Endodermal cell (in vitro differentiated cells): Measurements from ENCODE around the gene RNGTT. TPM values are rescaled to one million over a fixed set of nuclear protein-coding genes. Genes with fewer than 3 reads are reported as not detected.
A peak's percentile ranks its signal among the peaks of the same experiment; 100 is the strongest.

Experiments used
- DNase-seq: peaks from one replicate; pipeline ENCODE4 v3.0.0-alpha.2; 2017
- H3K27ac ChIP-seq: 2 replicates; pipeline ENCODE4 v1.5.1; 2013; ENCODE audit warnings: mild to moderate bottlenecking, low read depth, low read length, moderate library complexity
- H3K27me3 ChIP-seq: 2 replicates; pipeline ENCODE4 v1.6.1; 2013; ENCODE audit warnings: mild to moderate bottlenecking, low read length, moderate library complexity; ENCODE audit not compliant: insufficient read depth, control insufficient read depth, poor library complexity, severe bottlenecking
- H3K36me3 ChIP-seq: 2 replicates; pipeline ENCODE4 v1.7.0; 2013; ENCODE audit warnings: mild to moderate bottlenecking, low read length, moderate library complexity; ENCODE audit not compliant: control insufficient read depth, insufficient read depth
- H3K4me1 ChIP-seq: one replicate; pipeline ENCODE4 v1.7.0; 2013; ENCODE audit warnings: low read length; ENCODE audit not compliant: control insufficient read depth, insufficient read depth
- H3K4me3 ChIP-seq: 2 replicates; pipeline ENCODE4 v1.5.1; 2013; ENCODE audit warnings: mild to moderate bottlenecking, low read length, moderate library complexity
- H3K9ac ChIP-seq: 2 replicates; pipeline ENCODE4 v1.6.1; 2013; ENCODE audit warnings: mild to moderate bottlenecking, low read length, moderate library complexity; ENCODE audit not compliant: poor library complexity, severe bottlenecking; ENCODE audit errors: extremely low read depth
- H3K9me3 ChIP-seq: 2 replicates; pipeline ENCODE4 v1.6.1; 2013; ENCODE audit warnings: mild to moderate bottlenecking, low read length, moderate library complexity; ENCODE audit not compliant: control insufficient read depth
- H3K27ac Mint-ChIP-seq: 2 replicates; pipeline ENCODE4 v1.8.0; 2020; ENCODE audit warnings: mixed read lengths
- H3K27me3 Mint-ChIP-seq: 2 replicates; pipeline ENCODE4 v1.8.0; 2021; ENCODE audit warnings: mild to moderate bottlenecking, mixed read lengths; ENCODE audit not compliant: insufficient read depth
- H3K36me3 Mint-ChIP-seq: 2 replicates; pipeline ENCODE4 v1.8.0; 2020; ENCODE audit warnings: low read depth, mixed read lengths
- H3K4me1 Mint-ChIP-seq: 2 replicates; pipeline ENCODE4 v1.8.0; 2020; ENCODE audit warnings: mixed read lengths
- H3K4me3 Mint-ChIP-seq: 2 replicates; pipeline ENCODE4 v1.8.0; 2020; ENCODE audit warnings: mild to moderate bottlenecking, moderate library complexity, mixed read lengths
- H3K9me3 Mint-ChIP-seq: 2 replicates; pipeline ENCODE4 v1.8.0; 2020; ENCODE audit warnings: mild to moderate bottlenecking, mixed read lengths
- WGBS, 2 experiments: methylation state at CpG; one replicate each; pipeline versions ENCODE4 v1.1.5 to v1.1.7; 2013; ENCODE audit warnings: missing lambda C conversion rate in 2 of 2, mixed read lengths in 1 of 2; ENCODE audit not compliant: insufficient coverage in 1 of 2, insufficient read length in 1 of 2; 5-methylcytosine and 5-hydroxymethylcytosine counted together
- total RNA-seq, 2 donors: library from RNA; stranded (reverse); fragmentation: NEBNext Ultra II Directional in 1 of 2; extraction: Animal tissue kit (Norgen Biotek cat#: 25700) in 1 of 2; gene quantifications; 2 replicates in 1 of 2; 3 replicates in 1 of 2; pipeline ENCODE4 v1.2.1, GENCODE V29; 2021
- TF ChIP-seq, protein P1 (sequence below): fragments of 200-600 bp; sonication (generic); conservative IDR thresholded peaks from 2 replicates; pipeline ENCODE4 v1.5.0; 2021; ENCODE audit warnings: antibody characterized with exemption, mild to moderate bottlenecking

The RNGTT gene
- total RNA-seq, 2 donors from 2014 or later = 21.5 to 28.7 TPM

DNA sequence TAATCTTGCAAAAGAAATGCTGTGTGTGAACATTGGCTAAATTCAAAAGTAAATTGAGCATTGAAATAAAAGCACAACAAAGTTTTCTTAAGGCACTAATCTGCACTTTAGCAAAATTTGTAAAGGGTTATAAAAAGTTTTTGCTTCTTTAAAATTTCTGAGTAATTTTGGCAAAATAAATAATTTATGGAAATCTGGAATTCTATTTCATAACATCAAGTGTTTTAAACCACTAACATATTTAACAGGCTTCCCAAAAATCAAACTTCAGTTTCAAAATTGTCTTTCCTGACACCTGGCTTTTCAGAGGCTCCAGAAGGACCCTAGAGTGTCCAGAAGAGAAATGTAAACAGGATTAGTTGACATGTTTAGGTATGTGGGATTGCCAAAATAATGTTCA, 4.5 kb upstream of the RNGTT start:
- Histone ChIP-seq H3K4me3 (no peak overlapping the region), H3K36me3 (no peaks in the 10 kb centered on the region), H3K4me1 (no peaks in the 10 kb centered on the region), H3K27ac (no peak overlapping the region), H3K27me3 (peaks cover 28% of the 10 kb centered on the region), H3K9ac (no peak overlapping the region), H3K9me3 (peaks cover 52% of the 10 kb centered on the region)
- Mint-ChIP-seq H3K4me1 (peaks cover 16% of the 10 kb centered on the region), H3K9me3 (peaks cover 34% of the 10 kb centered on the region), H3K36me3 (peaks cover 6% of the 10 kb centered on the region), H3K27me3 (peaks cover 50% of the 10 kb centered on the region), H3K4me3 (no peak overlapping the region), H3K27ac (no peak overlapping the region)
- TF ChIP-seq, protein P1, sequence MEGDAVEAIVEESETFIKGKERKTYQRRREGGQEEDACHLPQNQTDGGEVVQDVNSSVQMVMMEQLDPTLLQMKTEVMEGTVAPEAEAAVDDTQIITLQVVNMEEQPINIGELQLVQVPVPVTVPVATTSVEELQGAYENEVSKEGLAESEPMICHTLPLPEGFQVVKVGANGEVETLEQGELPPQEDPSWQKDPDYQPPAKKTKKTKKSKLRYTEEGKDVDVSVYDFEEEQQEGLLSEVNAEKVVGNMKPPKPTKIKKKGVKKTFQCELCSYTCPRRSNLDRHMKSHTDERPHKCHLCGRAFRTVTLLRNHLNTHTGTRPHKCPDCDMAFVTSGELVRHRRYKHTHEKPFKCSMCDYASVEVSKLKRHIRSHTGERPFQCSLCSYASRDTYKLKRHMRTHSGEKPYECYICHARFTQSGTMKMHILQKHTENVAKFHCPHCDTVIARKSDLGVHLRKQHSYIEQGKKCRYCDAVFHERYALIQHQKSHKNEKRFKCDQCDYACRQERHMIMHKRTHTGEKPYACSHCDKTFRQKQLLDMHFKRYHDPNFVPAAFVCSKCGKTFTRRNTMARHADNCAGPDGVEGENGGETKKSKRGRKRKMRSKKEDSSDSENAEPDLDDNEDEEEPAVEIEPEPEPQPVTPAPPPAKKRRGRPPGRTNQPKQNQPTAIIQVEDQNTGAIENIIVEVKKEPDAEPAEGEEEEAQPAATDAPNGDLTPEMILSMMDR = no peak
- DNase-seq = no peak

- H3K27me3 ChIP-seq = peaks cover 8% of the 10 kb centered on the region
- peak; percentile 78 for DNase-seq
- H3K27ac ChIP-seq = no peak overlapping the region
- H3K4me1 Mint-ChIP-seq = peaks cover 7% of the 10 kb centered on the region
- TF ChIP-seq, protein P1 = no peak
- H3K27ac Mint-ChIP-seq = no peak overlapping the region
- peaks cover 55% of the 10 kb centered on the region for H3K9me3 ChIP-seq
- H3K9me3 Mint-ChIP-seq = peaks cover 34% of the 10 kb centered on the region
- H3K4me3 ChIP-seq = no peak overlapping the region
- H3K4me3 Mint-ChIP-seq = no peak overlapping the region
- peaks cover 28% of the 10 kb centered on the region for H3K27me3 Mint-ChIP-seq
- peaks cover 17% of the 10 kb centered on the region for H3K36me3 Mint-ChIP-seq
- WGBS, 2 experiments = 76% methylated on average over 2 of the region's 2 CpGs; no CpG with 5 or more reads in 1 of the 2 experiments
- no peak overlapping the region for H3K9ac ChIP-seq
- peaks cover 13% of the 10 kb centered on the region for H3K36me3 ChIP-seq
- no peaks in the 10 kb centered on the region for H3K4me1 ChIP-seq
Observed at GRCh38 chr6:88965691-88966090, 2.3 kb upstream of the RNGTT start.

DNA sequence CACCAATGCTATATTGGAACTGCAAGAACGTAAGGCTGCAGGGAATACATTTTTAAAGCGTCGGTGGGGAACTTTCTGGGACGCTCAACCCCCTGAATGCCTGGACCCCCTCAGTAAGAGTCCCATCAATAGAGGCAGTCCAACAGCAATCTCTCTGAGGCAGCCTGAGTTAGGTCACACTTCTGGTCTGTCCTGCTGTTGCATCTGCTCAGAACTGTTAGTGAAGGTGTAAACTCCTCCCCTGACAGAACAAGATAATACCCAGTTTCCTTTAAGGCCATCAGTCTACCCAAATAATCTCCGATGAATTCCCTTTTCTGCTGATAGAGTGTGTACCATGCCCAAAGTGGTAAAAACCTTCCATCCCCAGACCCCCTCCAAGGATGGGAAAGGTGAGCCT, 1.1 kb upstream of the RNGTT start:
- TF ChIP-seq, protein P1 = no peak
- H3K27me3 Mint-ChIP-seq = peaks cover 16% of the 10 kb centered on the region
- H3K9me3 Mint-ChIP-seq = peaks cover 30% of the 10 kb centered on the region
- H3K4me1 Mint-ChIP-seq = peaks cover 11% of the 10 kb centered on the region
- peaks cover 18% of the 10 kb centered on the region for H3K36me3 ChIP-seq
- H3K4me1 ChIP-seq = peaks cover 2% of the 10 kb centered on the region
- WGBS, 2 experiments = 65 to 86% methylated on average over 5 of the region's 5 CpGs
- DNase-seq = no peak
- H3K27me3 ChIP-seq = no peaks in the 10 kb centered on the region
- peaks cover 48% of the 10 kb centered on the region for H3K9me3 ChIP-seq
- H3K36me3 Mint-ChIP-seq = peaks cover 24% of the 10 kb centered on the region
- H3K9ac ChIP-seq = no peak overlapping the region
- H3K4me3 Mint-ChIP-seq = peak overlapping the region; percentile 98
- H3K27ac ChIP-seq = no peak overlapping the region
- H3K27ac Mint-ChIP-seq = peak overlapping the region; percentile 92
- H3K4me3 ChIP-seq = peak overlapping the region; percentile 91
